H9 (cell line): Measurements from ENCODE around the gene TTC23. TPM values are rescaled to one million over a fixed set of nuclear protein-coding genes. Genes with fewer than 3 reads are reported as not detected.

Experiments used
- DNase-seq: peaks from one replicate; pipeline ENCODE4 v3.0.0-alpha.2; 2017
- H2AFZ ChIP-seq: one replicate; pipeline ENCODE4 v1.6.1; 2013; ENCODE audit warnings: mild to moderate bottlenecking, low read length, control low read depth, moderate library complexity
- H2AK5ac ChIP-seq: 2 replicates; pipeline ENCODE4 v1.6.1; 2013; ENCODE audit warnings: low read length, control low read depth, mixed read lengths; ENCODE audit not compliant: insufficient read length
- H2BK120ac ChIP-seq: one replicate; pipeline ENCODE4 v1.6.1; 2013; ENCODE audit warnings: low read depth, mild to moderate bottlenecking, low read length, control low read depth, inconsistent platforms; ENCODE audit not compliant: poor library complexity, severe bottlenecking
- H2BK12ac ChIP-seq: 2 replicates; pipeline ENCODE4 v1.6.1; 2013; ENCODE audit warnings: low read length, control low read depth, mixed read lengths, low read depth; ENCODE audit not compliant: insufficient read length
- H2BK15ac ChIP-seq: 2 replicates; pipeline ENCODE4 v1.6.1; 2013; ENCODE audit warnings: low read depth, low read length, control low read depth
- H2BK20ac ChIP-seq: one replicate; pipeline ENCODE4 v1.6.1; 2013; ENCODE audit warnings: low read depth, mild to moderate bottlenecking, low read length, control low read depth, inconsistent platforms; ENCODE audit not compliant: poor library complexity, severe bottlenecking
- H2BK5ac ChIP-seq: 2 replicates; pipeline ENCODE4 v1.6.1; 2013; ENCODE audit warnings: low read length, control low read depth, mixed read lengths; ENCODE audit not compliant: insufficient read length
- H3K14ac ChIP-seq: 2 replicates; pipeline ENCODE4 v1.6.1; 2013; ENCODE audit warnings: low read length, control low read depth; ENCODE audit not compliant: insufficient read depth
- H3K18ac ChIP-seq: 2 replicates; pipeline ENCODE4 v1.6.1; 2013; ENCODE audit warnings: low read depth, mild to moderate bottlenecking, mixed read lengths, low read length, control low read depth; ENCODE audit not compliant: insufficient read length
- H3K23ac ChIP-seq: 2 replicates; pipeline ENCODE4 v1.6.1; 2013; ENCODE audit warnings: low read length, control low read depth, mixed read lengths, low read depth; ENCODE audit not compliant: insufficient read length
- H3K23me2 ChIP-seq: 2 replicates; pipeline ENCODE4 v1.6.1; 2013; ENCODE audit warnings: low read depth, mild to moderate bottlenecking, mixed read lengths, low read length, control low read depth; ENCODE audit not compliant: insufficient read length, poor library complexity, severe bottlenecking
- H3K27ac ChIP-seq: 2 replicates; pipeline ENCODE4 v1.5.1; 2013; ENCODE audit warnings: low read length, control low read depth, mixed read lengths, low read depth; ENCODE audit not compliant: insufficient read length
- H3K27me3 ChIP-seq: 2 replicates; pipeline ENCODE4 v1.6.1; 2013; ENCODE audit warnings: low read length, control low read depth, inconsistent platforms; ENCODE audit not compliant: insufficient read depth
- H3K4ac ChIP-seq: 2 replicates; pipeline ENCODE4 v1.6.1; 2013; ENCODE audit warnings: low read depth, mild to moderate bottlenecking, control low read depth, inconsistent platforms, low read length, moderate library complexity
- H3K4me1 ChIP-seq: 2 replicates; pipeline ENCODE4 v1.6.1; 2013; ENCODE audit warnings: low read length, control low read depth, inconsistent platforms; ENCODE audit not compliant: insufficient read depth
- H3K4me2 ChIP-seq: 2 replicates; pipeline ENCODE4 v1.6.1; 2013; ENCODE audit warnings: low read length, control low read depth, mixed read lengths; ENCODE audit not compliant: insufficient read length, insufficient read depth
- H3K56ac ChIP-seq: 2 replicates; pipeline ENCODE4 v1.6.1; 2013; ENCODE audit warnings: low read depth, mild to moderate bottlenecking, mixed read lengths, low read length, control low read depth; ENCODE audit not compliant: insufficient read length
- H3K79me1 ChIP-seq: 2 replicates; pipeline ENCODE4 v1.6.1; 2013; ENCODE audit warnings: low read depth, mild to moderate bottlenecking, moderate library complexity, low read length, control low read depth, inconsistent platforms; ENCODE audit not compliant: insufficient read depth, poor library complexity, severe bottlenecking
- H3K79me2 ChIP-seq: 2 replicates; pipeline ENCODE4 v1.6.1; 2013; ENCODE audit warnings: low read length, control low read depth, inconsistent platforms; ENCODE audit not compliant: insufficient read depth
- H3K9ac ChIP-seq: 2 replicates; pipeline ENCODE4 v1.6.1; 2013; ENCODE audit warnings: low read length, control low read depth, mixed read lengths; ENCODE audit not compliant: insufficient read length; ENCODE audit errors: extremely low read depth
- H3K9me3 ChIP-seq: one replicate; pipeline ENCODE4 v1.6.1; 2013; ENCODE audit warnings: low read depth, low read length, inconsistent platforms; ENCODE audit not compliant: control insufficient read depth
- H3T11ph ChIP-seq: one replicate; pipeline ENCODE4 v1.6.1; 2013; ENCODE audit warnings: mild to moderate bottlenecking, low read length, control low read depth, inconsistent platforms
- H4K20me1 ChIP-seq: one replicate; pipeline ENCODE4 v1.6.1; 2013; ENCODE audit not compliant: control insufficient read depth, insufficient read length, insufficient read depth
- H4K5ac ChIP-seq: 2 replicates; pipeline ENCODE4 v1.6.1; 2013; ENCODE audit warnings: low read depth, mild to moderate bottlenecking, mixed read lengths, low read length, control low read depth; ENCODE audit not compliant: insufficient read length
- H4K8ac ChIP-seq: replicated peaks from 2 replicates; pipeline ENCODE4 v1.6.1; 2013; ENCODE audit warnings: low read length, control low read depth, mixed read lengths, low read depth; ENCODE audit not compliant: insufficient read length
- H4K91ac ChIP-seq: 2 replicates; pipeline ENCODE4 v1.6.1; 2013; ENCODE audit warnings: low read depth, mild to moderate bottlenecking, moderate library complexity, mixed read lengths, low read length, control low read depth; ENCODE audit not compliant: insufficient read length
- H3K27ac Mint-ChIP-seq, 3 experiments: 2 replicates in 2 of 3; 3 replicates in 1 of 3; pipeline ENCODE4 v1.8.0; 2020 to 2021; ENCODE audit warnings: mixed read lengths in 3 of 3, mild to moderate bottlenecking in 1 of 3, moderate library complexity in 1 of 3
- H3K27me3 Mint-ChIP-seq: 2 replicates; pipeline ENCODE4 v1.8.0; 2021; ENCODE audit warnings: low read depth, mild to moderate bottlenecking, moderate library complexity, mixed read lengths
- H3K36me3 Mint-ChIP-seq, 3 experiments: 2 replicates in 2 of 3; 3 replicates in 1 of 3; pipeline ENCODE4 v1.8.0; 2020 to 2021; ENCODE audit warnings: low read depth in 3 of 3, mixed read lengths in 3 of 3; ENCODE audit not compliant: insufficient read depth in 1 of 3
- H3K4me1 Mint-ChIP-seq, 2 experiments: 2 replicates each; pipeline ENCODE4 v1.8.0; 2020; ENCODE audit warnings: mixed read lengths in 2 of 2
- H3K4me3 Mint-ChIP-seq, 2 experiments: 2 replicates in 1 of 2; 3 replicates in 1 of 2; pipeline ENCODE4 v1.8.0; 2020 to 2021; ENCODE audit warnings: mild to moderate bottlenecking in 2 of 2, mixed read lengths in 2 of 2, moderate library complexity in 1 of 2
- H3K9me3 Mint-ChIP-seq, 2 experiments: 2 replicates in 1 of 2; 3 replicates in 1 of 2; pipeline ENCODE4 v1.8.0; 2020; ENCODE audit warnings: mild to moderate bottlenecking in 2 of 2, mixed read lengths in 2 of 2, moderate library complexity in 1 of 2
- WGBS: extraction: QIAGEN DNeasy Blood & Tissue Kit; methylation state at CpG from one replicate; pipeline ENCODE4 v1.1.7; 2013; ENCODE audit warnings: missing lambda C conversion rate, low lambda C conversion rate, mixed read lengths; ENCODE audit not compliant: insufficient read length; ENCODE audit errors: extremely low coverage; 5-methylcytosine and 5-hydroxymethylcytosine counted together
- total RNA-seq: library from RNA; stranded (reverse); gene quantifications from 2 replicates; pipeline ENCODE4 v1.2.1, GENCODE V29; 2021
- TF ChIP-seq, protein P1 (sequence below): fragments of 200-600 bp; sonication (generic); conservative IDR thresholded peaks from 3 replicates; pipeline ENCODE4 v1.8.0; 2021; ENCODE audit warnings: antibody characterized with exemption, mild to moderate bottlenecking

The TTC23 gene
- total RNA-seq, 1 experiment from 2014 or later: 14.3 TPM

DNA sequence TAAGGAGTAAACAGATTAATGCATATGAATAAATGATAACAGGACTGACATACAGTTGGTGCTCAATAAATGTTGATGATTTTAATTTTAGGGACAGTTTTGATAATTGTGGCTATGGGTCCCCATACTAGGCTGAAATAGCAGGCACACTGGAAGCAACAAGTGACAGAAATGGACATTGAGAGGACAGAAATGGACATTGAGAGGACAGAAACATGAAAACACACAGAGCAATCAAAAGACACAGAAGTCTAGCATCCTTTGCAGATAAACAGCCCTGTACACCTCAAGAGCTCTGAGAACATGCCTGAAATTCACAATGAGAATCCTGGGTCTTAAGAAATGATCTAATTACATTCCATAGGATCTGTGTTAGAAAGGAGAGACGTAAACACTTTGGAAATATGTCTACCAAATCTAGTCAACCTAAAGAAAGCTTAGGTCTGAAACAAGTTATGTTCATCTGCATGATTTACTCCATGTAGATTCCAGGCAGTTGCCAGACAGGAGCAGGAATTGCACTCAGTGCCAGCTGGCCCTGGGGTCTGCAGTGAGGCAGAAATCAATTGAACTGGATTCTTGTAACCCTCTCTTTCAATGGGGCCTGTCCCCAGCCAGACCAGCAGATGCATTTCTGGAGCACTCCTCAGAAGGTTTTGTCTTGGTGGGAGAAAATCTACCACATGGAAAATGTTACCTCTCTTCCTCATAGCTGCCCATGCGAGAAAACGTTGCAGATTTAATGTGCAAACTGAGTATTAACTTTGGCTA is 84.2 kb downstream of the TTC23 start:
- H2AFZ ChIP-seq: no peak overlapping the region
- H3K4me1 Mint-ChIP-seq: no peaks in the 10 kb centered on the region
- no peak overlapping the region for H4K8ac ChIP-seq
- H3K27me3 ChIP-seq: no peaks in the 10 kb centered on the region
- no peak overlapping the region for H2BK20ac ChIP-seq
- no peak overlapping the region for H2BK5ac ChIP-seq
- H4K5ac ChIP-seq: no peak overlapping the region
- no peaks in the 10 kb centered on the region for H3K23me2 ChIP-seq
- H3K23ac ChIP-seq: no peak overlapping the region
- H3K4me2 ChIP-seq: no peak overlapping the region
- H3K27ac ChIP-seq: no peak overlapping the region
- H3K56ac ChIP-seq: no peak overlapping the region
- DNase-seq: no peak
- no peaks in the 10 kb centered on the region for H4K20me1 ChIP-seq
- no peaks in the 10 kb centered on the region for H3K9me3 ChIP-seq
- no peak overlapping the region for H3K27ac Mint-ChIP-seq
- no peaks in the 10 kb centered on the region for H3K9me3 Mint-ChIP-seq
- H2BK12ac ChIP-seq: no peak overlapping the region
- H3K79me1 ChIP-seq: no peaks in the 10 kb centered on the region
- H4K91ac ChIP-seq: no peak overlapping the region
- peaks cover 0 to 12% (median 9%) of the 10 kb centered on the region in 3 experiments; a peak in 4 of 7 replicates for H3K36me3 Mint-ChIP-seq
- H3K9ac ChIP-seq: no peak overlapping the region
- TF ChIP-seq, protein P1, sequence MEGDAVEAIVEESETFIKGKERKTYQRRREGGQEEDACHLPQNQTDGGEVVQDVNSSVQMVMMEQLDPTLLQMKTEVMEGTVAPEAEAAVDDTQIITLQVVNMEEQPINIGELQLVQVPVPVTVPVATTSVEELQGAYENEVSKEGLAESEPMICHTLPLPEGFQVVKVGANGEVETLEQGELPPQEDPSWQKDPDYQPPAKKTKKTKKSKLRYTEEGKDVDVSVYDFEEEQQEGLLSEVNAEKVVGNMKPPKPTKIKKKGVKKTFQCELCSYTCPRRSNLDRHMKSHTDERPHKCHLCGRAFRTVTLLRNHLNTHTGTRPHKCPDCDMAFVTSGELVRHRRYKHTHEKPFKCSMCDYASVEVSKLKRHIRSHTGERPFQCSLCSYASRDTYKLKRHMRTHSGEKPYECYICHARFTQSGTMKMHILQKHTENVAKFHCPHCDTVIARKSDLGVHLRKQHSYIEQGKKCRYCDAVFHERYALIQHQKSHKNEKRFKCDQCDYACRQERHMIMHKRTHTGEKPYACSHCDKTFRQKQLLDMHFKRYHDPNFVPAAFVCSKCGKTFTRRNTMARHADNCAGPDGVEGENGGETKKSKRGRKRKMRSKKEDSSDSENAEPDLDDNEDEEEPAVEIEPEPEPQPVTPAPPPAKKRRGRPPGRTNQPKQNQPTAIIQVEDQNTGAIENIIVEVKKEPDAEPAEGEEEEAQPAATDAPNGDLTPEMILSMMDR: no peak
- no peak overlapping the region for H2AK5ac ChIP-seq
- no peak overlapping the region for H3K14ac ChIP-seq
- H3K27me3 Mint-ChIP-seq: no peaks in the 10 kb centered on the region
- H3K4me3 Mint-ChIP-seq: no peak overlapping the region
- no peak overlapping the region for H2BK120ac ChIP-seq
- no peak overlapping the region for H3T11ph ChIP-seq
- H3K79me2 ChIP-seq: no peaks in the 10 kb centered on the region
- H3K18ac ChIP-seq: no peak overlapping the region
- H3K4me1 ChIP-seq: no peaks in the 10 kb centered on the region
- no peak overlapping the region for H2BK15ac ChIP-seq
- H3K4ac ChIP-seq: no peak overlapping the region
- WGBS: no CpG with 5 or more reads among the region's 3 CpGs
